ENCODE results near the gene ARHGAP29.

The ARHGAP29 gene

DNA sequence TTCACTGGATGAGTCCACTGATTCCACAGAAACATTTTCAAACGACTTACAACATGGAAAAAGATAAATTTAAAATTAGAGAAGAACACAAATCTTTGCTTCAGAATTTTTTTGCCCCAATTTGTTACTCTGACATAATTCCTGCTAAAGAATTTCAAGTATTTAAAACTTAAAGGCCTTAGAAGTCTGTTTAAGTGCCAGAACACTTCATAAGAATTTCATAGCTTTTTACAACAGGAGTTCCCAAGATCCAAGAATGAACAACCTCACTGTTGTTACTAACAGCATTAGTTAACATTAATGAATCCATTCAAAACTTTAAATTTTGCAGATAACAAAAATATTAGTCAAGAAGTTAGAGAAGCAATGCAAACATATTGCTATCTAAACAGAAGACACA, 31.7 kb downstream of the ARHGAP29 start:
- no peak for DNase-seq
- H3K4me1 ChIP-seq: no peaks in the 10 kb centered on the region
- TF ChIP-seq, protein P1, sequence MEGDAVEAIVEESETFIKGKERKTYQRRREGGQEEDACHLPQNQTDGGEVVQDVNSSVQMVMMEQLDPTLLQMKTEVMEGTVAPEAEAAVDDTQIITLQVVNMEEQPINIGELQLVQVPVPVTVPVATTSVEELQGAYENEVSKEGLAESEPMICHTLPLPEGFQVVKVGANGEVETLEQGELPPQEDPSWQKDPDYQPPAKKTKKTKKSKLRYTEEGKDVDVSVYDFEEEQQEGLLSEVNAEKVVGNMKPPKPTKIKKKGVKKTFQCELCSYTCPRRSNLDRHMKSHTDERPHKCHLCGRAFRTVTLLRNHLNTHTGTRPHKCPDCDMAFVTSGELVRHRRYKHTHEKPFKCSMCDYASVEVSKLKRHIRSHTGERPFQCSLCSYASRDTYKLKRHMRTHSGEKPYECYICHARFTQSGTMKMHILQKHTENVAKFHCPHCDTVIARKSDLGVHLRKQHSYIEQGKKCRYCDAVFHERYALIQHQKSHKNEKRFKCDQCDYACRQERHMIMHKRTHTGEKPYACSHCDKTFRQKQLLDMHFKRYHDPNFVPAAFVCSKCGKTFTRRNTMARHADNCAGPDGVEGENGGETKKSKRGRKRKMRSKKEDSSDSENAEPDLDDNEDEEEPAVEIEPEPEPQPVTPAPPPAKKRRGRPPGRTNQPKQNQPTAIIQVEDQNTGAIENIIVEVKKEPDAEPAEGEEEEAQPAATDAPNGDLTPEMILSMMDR (IDR thresholded peaks at IDR 0.05; ENCODE audit: low read depth, low read length): no peak
- H3K36me3 ChIP-seq: no peaks in the 10 kb centered on the region
- H3K27me3 ChIP-seq: no peaks in the 10 kb centered on the region
- H3K9me3 ChIP-seq: no peaks in the 10 kb centered on the region
- no peak overlapping the region for H3K4me3 ChIP-seq (ENCODE audit: low read depth, low read length)

DNA sequence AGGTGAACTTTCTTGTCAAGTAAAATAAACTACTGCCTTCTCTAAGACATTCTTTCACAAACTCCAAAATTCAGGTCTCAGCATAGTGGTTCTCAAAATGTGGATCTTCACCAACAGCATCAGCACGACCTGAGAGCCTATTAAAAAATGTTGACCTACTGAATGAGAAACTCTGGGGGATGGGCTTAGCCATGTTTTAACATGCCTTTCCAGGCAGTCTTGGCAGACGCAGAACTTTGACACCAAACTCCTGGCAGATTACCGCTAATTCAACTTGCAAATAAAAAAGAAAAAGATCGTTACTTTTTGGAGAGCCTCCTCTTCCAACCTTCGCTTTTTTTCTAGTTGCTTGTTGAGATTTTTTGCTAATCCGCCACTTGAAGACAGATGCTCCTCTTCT, 35.1 kb downstream of the ARHGAP29 start:
- DNase-seq: no peak
- no peaks in the 10 kb centered on the region for H3K9me3 ChIP-seq
- H3K4me3 ChIP-seq (ENCODE audit: low read depth, low read length): no peak overlapping the region
- no peaks in the 10 kb centered on the region for H3K4me1 ChIP-seq
- no peaks in the 10 kb centered on the region for H3K27me3 ChIP-seq
- TF ChIP-seq, protein P1 (IDR thresholded peaks at IDR 0.05; ENCODE audit: low read depth, low read length): no peak
- H3K36me3 ChIP-seq: no peaks in the 10 kb centered on the region

DNA sequence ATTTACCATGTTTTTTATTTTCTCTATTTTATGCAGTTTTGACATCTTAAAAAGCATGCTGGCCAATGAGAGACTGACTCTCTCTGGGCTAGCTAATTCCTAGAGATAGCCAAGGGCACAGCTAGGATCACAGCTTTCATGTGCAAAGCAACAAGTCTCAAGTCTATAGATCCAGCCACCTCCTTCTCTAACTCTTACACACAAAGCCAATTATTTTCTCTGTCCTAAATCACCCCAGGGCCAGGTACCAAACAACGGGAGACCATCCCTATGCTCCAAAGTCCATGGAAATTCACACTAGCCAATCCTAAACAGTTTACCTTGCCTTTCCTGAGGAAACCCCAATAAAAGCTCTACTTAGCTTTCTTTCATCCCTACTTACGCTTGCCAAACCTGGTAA, 38.0 kb downstream of the ARHGAP29 start:
- no peaks in the 10 kb centered on the region for H3K4me1 ChIP-seq
- H3K9me3 ChIP-seq: no peaks in the 10 kb centered on the region
- no peaks in the 10 kb centered on the region for H3K36me3 ChIP-seq
- DNase-seq: no peak
- H3K27me3 ChIP-seq: no peaks in the 10 kb centered on the region
- TF ChIP-seq, protein P1 (IDR thresholded peaks at IDR 0.05; ENCODE audit: low read depth, low read length): no peak
- H3K4me3 ChIP-seq (ENCODE audit: low read depth, low read length): no peak overlapping the region

DNA sequence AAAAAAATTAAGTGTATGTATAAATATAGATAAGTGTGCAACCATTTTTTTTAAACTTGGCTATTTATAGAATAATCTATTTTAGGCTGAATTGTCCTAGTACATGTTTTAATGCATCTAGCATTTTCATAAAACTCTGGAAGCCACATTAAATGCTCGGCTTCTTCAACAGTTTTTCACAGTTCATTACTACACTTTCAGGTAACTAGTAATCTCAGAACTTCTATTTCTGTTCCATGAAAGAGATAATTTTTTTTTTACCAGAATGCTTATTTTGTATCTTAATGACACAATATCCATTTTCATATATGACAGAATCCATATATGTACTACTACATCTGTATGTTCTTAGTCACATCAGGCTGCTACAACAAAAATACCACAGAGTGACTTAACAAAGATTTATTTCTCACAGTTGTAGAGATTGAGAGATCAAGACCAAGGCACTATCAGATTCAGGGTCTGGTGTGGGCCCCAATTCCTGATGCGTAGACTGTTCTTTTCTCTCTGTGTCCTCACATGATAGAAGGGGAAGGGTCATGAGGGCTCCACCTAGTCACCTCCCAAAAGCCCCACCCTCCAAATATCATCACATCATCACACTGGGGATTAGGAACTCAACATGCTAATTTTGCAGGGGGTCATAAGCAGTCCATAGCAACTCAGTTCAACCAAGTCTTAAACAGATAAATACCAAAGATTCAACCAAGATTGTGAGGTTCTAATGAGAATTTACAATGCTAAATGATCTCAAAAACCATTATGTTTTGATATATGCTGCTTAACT, 43.1 kb downstream of the ARHGAP29 start:
- no peaks in the 10 kb centered on the region for H3K36me3 ChIP-seq
- H3K4me3 ChIP-seq (ENCODE audit: low read depth, low read length): no peak overlapping the region
- TF ChIP-seq, protein P1 (IDR thresholded peaks at IDR 0.05; ENCODE audit: low read depth, low read length): no peak
- no peaks in the 10 kb centered on the region for H3K4me1 ChIP-seq
- H3K9me3 ChIP-seq: no peaks in the 10 kb centered on the region
- DNase-seq: no peak
- no peaks in the 10 kb centered on the region for H3K27me3 ChIP-seq

DNA sequence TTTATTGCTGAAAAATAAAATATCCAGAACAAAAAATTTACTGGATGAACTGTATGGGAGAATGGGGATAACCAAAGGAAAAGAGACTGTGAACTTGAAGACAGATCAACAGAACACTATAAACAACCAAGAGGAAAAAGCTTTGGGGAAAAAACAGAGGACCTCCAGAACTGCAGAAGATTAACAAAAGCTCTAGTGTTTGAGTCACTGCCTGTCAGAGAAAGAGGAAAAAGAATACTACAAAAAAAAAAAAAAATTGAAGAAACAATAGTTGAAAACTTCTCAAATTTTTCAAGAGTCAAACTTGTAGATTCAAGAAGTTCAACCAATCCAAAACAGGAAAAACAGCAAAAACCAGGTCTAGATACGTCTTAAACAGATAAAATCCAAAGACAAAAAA, 44.3 kb downstream of the ARHGAP29 start:
- no peak overlapping the region for H3K4me3 ChIP-seq (ENCODE audit: low read depth, low read length)
- H3K27me3 ChIP-seq: no peaks in the 10 kb centered on the region
- TF ChIP-seq, protein P1 (IDR thresholded peaks at IDR 0.05; ENCODE audit: low read depth, low read length): no peak
- no peaks in the 10 kb centered on the region for H3K9me3 ChIP-seq
- no peaks in the 10 kb centered on the region for H3K4me1 ChIP-seq
- no peaks in the 10 kb centered on the region for H3K36me3 ChIP-seq
- DNase-seq: no peak

DNA sequence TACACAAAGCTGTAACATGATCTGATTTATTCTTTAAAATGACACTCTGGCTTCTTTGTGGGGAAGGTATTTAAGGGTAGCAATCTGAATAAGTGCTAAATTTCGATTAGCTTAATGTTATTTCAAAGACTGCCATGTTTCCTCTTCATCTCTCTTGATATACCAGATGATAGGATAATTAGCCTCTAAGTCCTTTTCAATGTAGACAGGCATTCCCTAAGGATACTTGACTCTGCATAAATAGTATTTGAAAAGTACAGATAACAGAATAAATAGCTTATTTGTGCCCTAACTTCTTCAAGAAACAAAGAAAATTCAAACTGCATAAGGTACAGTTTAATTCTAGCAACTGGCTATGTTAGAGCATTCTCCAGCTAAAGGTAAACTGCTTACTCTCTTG, 46.2 kb downstream of the ARHGAP29 start:
- no peaks in the 10 kb centered on the region for H3K36me3 ChIP-seq
- H3K4me3 ChIP-seq (ENCODE audit: low read depth, low read length): no peak overlapping the region
- H3K4me1 ChIP-seq: no peaks in the 10 kb centered on the region
- no peaks in the 10 kb centered on the region for H3K9me3 ChIP-seq
- DNase-seq: no peak
- TF ChIP-seq, protein P1 (IDR thresholded peaks at IDR 0.05; ENCODE audit: low read depth, low read length): no peak
- H3K27me3 ChIP-seq: no peaks in the 10 kb centered on the region
